Measurements from ENCODE around the gene ARL4A. TPM values are rescaled to one million over a fixed set of nuclear protein-coding genes. Genes with fewer than 3 reads are reported as not detected.
"Not testable (repeated sequence)": the region's sequence is repeated elsewhere in the genome, so short reads cannot be mapped to it uniquely, and the experiment has no call there.

Gene ARL4A
- total RNA-seq, 1 donor from 2014 or later: 44.8 TPM

GRCh38 chr7:12653518-12653917 lies 33.9 kb upstream of the ARL4A start:
- DNase-seq (no peak), ATAC-seq (no peak)
- no peak for TF ChIP-seq CTCF (IDR thresholded peaks at IDR 0.05)
- Histone ChIP-seq H3K27me3 (ENCODE audit: low read depth) (no peaks in the 10 kb centered on the region), H3K27ac (no peak overlapping the region), H3K4me3 (no peak overlapping the region), H3K36me3 (no peaks in the 10 kb centered on the region), H3K9me3 (no peaks in the 10 kb centered on the region), H3K4me1 (no peaks in the 10 kb centered on the region)
- intact Hi-C loops (cut with DNase I): no loop called here

- ATAC-seq (no peak), DNase-seq (no peak)
- Histone ChIP-seq H3K9me3 (no peaks in the 10 kb centered on the region), H3K36me3 (no peaks in the 10 kb centered on the region), H3K27me3 (ENCODE audit: low read depth) (no peaks in the 10 kb centered on the region), H3K4me3 (no peak overlapping the region), H3K4me1 (no peaks in the 10 kb centered on the region), H3K27ac (no peak overlapping the region)
- no peak for TF ChIP-seq CTCF (IDR thresholded peaks at IDR 0.05)
- intact Hi-C loops (cut with DNase I): no loop called here
These were observed 32.3 kb upstream of the ARL4A start for GRCh38 chr7:12655161-12655560.

GRCh38 chr7:12660423-12660822 lies 27.0 kb upstream of the ARL4A start:
- H3K4me3 ChIP-seq; DNase-seq; H3K4me1 ChIP-seq; H3K9me3 ChIP-seq; H3K36me3 ChIP-seq; intact Hi-C loops (cut with DNase I); H3K27me3 ChIP-seq (ENCODE audit: low read depth); ATAC-seq; H3K27ac ChIP-seq: not testable (repeated sequence)

- ATAC-seq; H3K27ac ChIP-seq; H3K4me1 ChIP-seq; DNase-seq; H3K9me3 ChIP-seq; H3K27me3 ChIP-seq (ENCODE audit: low read depth); H3K4me3 ChIP-seq; H3K36me3 ChIP-seq; intact Hi-C loops (cut with DNase I): not testable (repeated sequence)
These were observed 26.4 kb upstream of the ARL4A start for GRCh38 chr7:12660986-12661385.

GRCh38 chr7:12661581-12661980 lies 25.9 kb upstream of the ARL4A start:
- Histone ChIP-seq H3K27me3 (ENCODE audit: low read depth) (no peaks in the 10 kb centered on the region), H3K27ac (no peak overlapping the region), H3K36me3 (no peaks in the 10 kb centered on the region), H3K4me3 (no peak overlapping the region), H3K9me3 (no peaks in the 10 kb centered on the region), H3K4me1 (no peaks in the 10 kb centered on the region)
- DNase-seq: no peak
- ATAC-seq: no peak
- intact Hi-C loops (cut with DNase I): no loop called here
- no peak for TF ChIP-seq CTCF (IDR thresholded peaks at IDR 0.05)

GRCh38 chr7:12670000-12670729 lies 17.3 kb upstream of the ARL4A start:
- Histone ChIP-seq H3K36me3 (no peaks in the 10 kb centered on the region), H3K4me3 (no peak overlapping the region), H3K9me3 (no peaks in the 10 kb centered on the region), H3K27me3 (ENCODE audit: low read depth) (no peaks in the 10 kb centered on the region), H3K4me1 (peaks cover 9% of the 10 kb centered on the region), H3K27ac (no peak overlapping the region)
- DNase-seq (no peak), ATAC-seq (peak; percentile 45 to 54)
- intact Hi-C loops (cut with DNase I): no loop called here
- no peak for TF ChIP-seq CTCF (IDR thresholded peaks at IDR 0.05)

Data from lower lobe of right lung (tissue), 2 donors.